WTC11 (cell line): ENCODE data around the gene BCORL1. TPM values are rescaled to one million over a fixed set of nuclear protein-coding genes. Genes with fewer than 3 reads are reported as not detected.

ENCODE experiments used
- ATAC-seq: fragments of 200-7000 bp; cut with Tn5 transposase; 2 replicates; pipeline ENCODE4 v1.10.0; 2021; ENCODE audit warnings: mild to moderate bottlenecking, moderate library complexity
- CTCF ChIA-PET: fragments of 300-600 bp; sonication (Branson Sonifier 250); formaldehyde crosslinking; loops from one replicate; lab custom pipeline; 2021; ENCODE audit warnings: antibody characterized with exemption; lab: Charles Lee
- POLR2A ChIA-PET: fragments of 350-600 bp; sonication (Branson Sonifier 250); formaldehyde crosslinking; loops from one replicate; lab custom pipeline; 2021; ENCODE audit warnings: antibody characterized with exemption; lab: Charles Lee
- DNase-seq: peaks from one replicate; pipeline ENCODE4 v3.0.0; 2021; ENCODE audit warnings: low spot score
- H3K27ac Mint-ChIP-seq: 2 replicates; pipeline ENCODE4 v1.8.0; 2021; ENCODE audit warnings: mixed read lengths
- H3K27me3 Mint-ChIP-seq: 2 replicates; pipeline ENCODE4 v1.8.0; 2021; ENCODE audit warnings: low read depth, mild to moderate bottlenecking, moderate library complexity, mixed read lengths
- H3K36me3 Mint-ChIP-seq: 2 replicates; pipeline ENCODE4 v1.8.0; 2021; ENCODE audit warnings: mixed read lengths
- H3K4me1 Mint-ChIP-seq: 2 replicates; pipeline ENCODE4 v1.8.0; 2022; ENCODE audit warnings: mixed read lengths
- H3K4me3 Mint-ChIP-seq: 2 replicates; pipeline ENCODE4 v1.8.0; 2021; ENCODE audit warnings: mild to moderate bottlenecking, moderate library complexity, mixed read lengths
- H3K9me3 Mint-ChIP-seq: 2 replicates; pipeline ENCODE4 v1.8.0; 2021; ENCODE audit warnings: mixed read lengths
- ESRRA ChIP-seq: sonication (generic); formaldehyde crosslinking; IDR thresholded peaks from 2 replicates; pipeline ENCODE4 v1.8.1; 2022; ENCODE audit warnings: mild to moderate bottlenecking, missing genetic modification reagents, borderline replicate concordance
- ETV6 ChIP-seq: sonication (generic); formaldehyde crosslinking; IDR thresholded peaks from 2 replicates; pipeline ENCODE4 v1.8.1; 2022; ENCODE audit warnings: mild to moderate bottlenecking, missing genetic modification reagents
- FOXP1 ChIP-seq: sonication (generic); formaldehyde crosslinking; IDR thresholded peaks from 2 replicates; pipeline ENCODE4 v1.8.0; 2022; ENCODE audit warnings: missing genetic modification reagents, mild to moderate bottlenecking, moderate library complexity, borderline replicate concordance
- IRF2 ChIP-seq: sonication (generic); formaldehyde crosslinking; IDR thresholded peaks from 2 replicates; pipeline ENCODE4 v1.8.0; 2022; ENCODE audit warnings: low read depth, missing genetic modification reagents, borderline replicate concordance
- NFE2L1 ChIP-seq: sonication (generic); formaldehyde crosslinking; IDR thresholded peaks from 2 replicates; pipeline ENCODE4 v1.8.1; 2023; ENCODE audit warnings: missing genetic modification reagents
- RORB ChIP-seq: fragments of 250-450 bp; sonication (Bioruptor Pico); IDR thresholded peaks from 2 replicates; pipeline ENCODE4 v1.9.0; 2021; ENCODE audit warnings: mild to moderate bottlenecking
- SMAD4 ChIP-seq: sonication (generic); formaldehyde crosslinking; IDR thresholded peaks from 2 replicates; pipeline ENCODE4 v1.8.0; 2022; ENCODE audit warnings: mild to moderate bottlenecking, missing genetic modification reagents
- ZNF138 ChIP-seq: sonication (generic); formaldehyde crosslinking; conservative IDR thresholded peaks from 2 replicates; pipeline ENCODE4 v1.8.1; 2022; ENCODE audit warnings: mild to moderate bottlenecking, moderate library complexity, missing genetic modification reagents
- ZNF232 ChIP-seq: sonication (generic); formaldehyde crosslinking; IDR thresholded peaks from 2 replicates; pipeline ENCODE4 v1.8.0; 2022; ENCODE audit warnings: mild to moderate bottlenecking, missing genetic modification reagents
- total RNA-seq: library from RNA; stranded (reverse); gene quantifications from 3 replicates; pipeline ENCODE4 v1.2.3, GENCODE V29; 2021
- TF ChIP-seq, protein P1 (sequence below): sonication (generic); formaldehyde crosslinking; IDR thresholded peaks from 2 replicates; pipeline ENCODE4 v1.8.0; 2022; ENCODE audit warnings: missing genetic modification reagents
- TF ChIP-seq, protein P2 (sequence below): sonication (generic); formaldehyde crosslinking; IDR thresholded peaks from 2 replicates; pipeline ENCODE4 v1.8.0; 2022; ENCODE audit warnings: mild to moderate bottlenecking, missing genetic modification reagents
- TF ChIP-seq, protein P3 (sequence below): sonication (generic); formaldehyde crosslinking; IDR thresholded peaks from 2 replicates; pipeline ENCODE4 v1.8.1; 2023; ENCODE audit warnings: mild to moderate bottlenecking, missing genetic modification reagents
- TF ChIP-seq, protein P4 (sequence below): sonication (generic); formaldehyde crosslinking; IDR thresholded peaks from 2 replicates; pipeline ENCODE4 v1.8.0; 2023; ENCODE audit warnings: missing genetic modification reagents, mild to moderate bottlenecking, borderline replicate concordance
- TF ChIP-seq, protein P5 (sequence below): fragments of 250-450 bp; sonication (Bioruptor Pico); IDR thresholded peaks from 2 replicates; pipeline ENCODE4 v1.9.0; 2021; ENCODE audit warnings: mild to moderate bottlenecking, borderline replicate concordance
- TF ChIP-seq, protein P6 (sequence below): sonication (generic); formaldehyde crosslinking; IDR thresholded peaks from 2 replicates; pipeline ENCODE4 v1.8.1; 2022; ENCODE audit warnings: mild to moderate bottlenecking, missing genetic modification reagents, moderate library complexity, borderline replicate concordance
- TF ChIP-seq, protein P7 (sequence below): sonication (generic); formaldehyde crosslinking; IDR thresholded peaks from 2 replicates; pipeline ENCODE4 v1.8.1; 2022; ENCODE audit warnings: low read depth, mild to moderate bottlenecking, moderate library complexity, missing genetic modification reagents, borderline replicate concordance

Gene BCORL1
- total RNA-seq, 1 experiment from 2014 or later: 12.0 TPM

DNA sequence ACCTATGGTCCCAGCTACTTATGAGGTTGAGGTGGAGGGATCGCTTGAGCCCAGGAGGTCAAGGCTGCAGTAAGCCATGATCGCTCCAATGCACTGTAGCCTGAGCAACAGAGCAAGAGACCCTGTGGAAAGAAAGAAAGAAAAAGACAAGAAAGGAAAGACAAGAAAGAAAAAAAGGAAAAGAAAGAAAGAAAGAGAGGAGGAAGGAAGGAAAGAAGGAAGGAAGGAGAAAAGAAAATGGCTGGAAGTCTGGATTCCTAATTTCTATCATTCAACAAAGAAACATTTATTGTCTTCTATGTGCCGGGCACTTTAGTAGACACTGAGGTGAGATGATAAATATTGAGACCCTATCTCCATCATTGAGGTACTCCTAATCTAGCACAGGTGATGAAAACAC, 26.8 kb upstream of the BCORL1 start:
- Mint-ChIP-seq H3K4me1 (peaks cover 43% of the 10 kb centered on the region), H3K9me3 (no peaks in the 10 kb centered on the region), H3K27me3 (peaks cover 91% of the 10 kb centered on the region), H3K27ac (no peak overlapping the region), H3K4me3 (peak overlapping the region; percentile 44; the same call in 1 of the 2 replicates), H3K36me3 (no peaks in the 10 kb centered on the region)
- ChIA-PET CTCF (interaction anchor here (3.2 kb wide), 1 partner anchor 105 kb away, joined by 11 read pairs; no protein-coding TSS in a partner anchor), POLR2A (interaction anchor here (0.7 kb wide), 1 partner anchor 16 kb away, joined by 4 read pairs; no protein-coding TSS in a partner anchor)
- no peak for DNase-seq
- no peak for ATAC-seq
- no peak for TF ChIP-seq SMAD4
- TF ChIP-seq ZNF138 (CRISPR knock-in tag): no peak
- TF ChIP-seq, protein P1, sequence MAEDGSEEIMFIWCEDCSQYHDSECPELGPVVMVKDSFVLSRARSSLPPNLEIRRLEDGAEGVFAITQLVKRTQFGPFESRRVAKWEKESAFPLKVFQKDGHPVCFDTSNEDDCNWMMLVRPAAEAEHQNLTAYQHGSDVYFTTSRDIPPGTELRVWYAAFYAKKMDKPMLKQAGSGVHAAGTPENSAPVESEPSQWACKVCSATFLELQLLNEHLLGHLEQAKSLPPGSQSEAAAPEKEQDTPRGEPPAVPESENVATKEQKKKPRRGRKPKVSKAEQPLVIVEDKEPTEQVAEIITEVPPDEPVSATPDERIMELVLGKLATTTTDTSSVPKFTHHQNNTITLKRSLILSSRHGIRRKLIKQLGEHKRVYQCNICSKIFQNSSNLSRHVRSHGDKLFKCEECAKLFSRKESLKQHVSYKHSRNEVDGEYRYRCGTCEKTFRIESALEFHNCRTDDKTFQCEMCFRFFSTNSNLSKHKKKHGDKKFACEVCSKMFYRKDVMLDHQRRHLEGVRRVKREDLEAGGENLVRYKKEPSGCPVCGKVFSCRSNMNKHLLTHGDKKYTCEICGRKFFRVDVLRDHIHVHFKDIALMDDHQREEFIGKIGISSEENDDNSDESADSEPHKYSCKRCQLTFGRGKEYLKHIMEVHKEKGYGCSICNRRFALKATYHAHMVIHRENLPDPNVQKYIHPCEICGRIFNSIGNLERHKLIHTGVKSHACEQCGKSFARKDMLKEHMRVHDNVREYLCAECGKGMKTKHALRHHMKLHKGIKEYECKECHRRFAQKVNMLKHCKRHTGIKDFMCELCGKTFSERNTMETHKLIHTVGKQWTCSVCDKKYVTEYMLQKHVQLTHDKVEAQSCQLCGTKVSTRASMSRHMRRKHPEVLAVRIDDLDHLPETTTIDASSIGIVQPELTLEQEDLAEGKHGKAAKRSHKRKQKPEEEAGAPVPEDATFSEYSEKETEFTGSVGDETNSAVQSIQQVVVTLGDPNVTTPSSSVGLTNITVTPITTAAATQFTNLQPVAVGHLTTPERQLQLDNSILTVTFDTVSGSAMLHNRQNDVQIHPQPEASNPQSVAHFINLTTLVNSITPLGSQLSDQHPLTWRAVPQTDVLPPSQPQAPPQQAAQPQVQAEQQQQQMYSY (CRISPR knock-in tag): no peak
- TF ChIP-seq, protein P2, sequence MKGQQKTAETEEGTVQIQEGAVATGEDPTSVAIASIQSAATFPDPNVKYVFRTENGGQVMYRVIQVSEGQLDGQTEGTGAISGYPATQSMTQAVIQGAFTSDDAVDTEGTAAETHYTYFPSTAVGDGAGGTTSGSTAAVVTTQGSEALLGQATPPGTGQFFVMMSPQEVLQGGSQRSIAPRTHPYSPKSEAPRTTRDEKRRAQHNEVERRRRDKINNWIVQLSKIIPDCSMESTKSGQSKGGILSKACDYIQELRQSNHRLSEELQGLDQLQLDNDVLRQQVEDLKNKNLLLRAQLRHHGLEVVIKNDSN (CRISPR knock-in tag): no peak
- no peak for TF ChIP-seq NFE2L1 (CRISPR knock-in tag)
- no peak for TF ChIP-seq ETV6 (CRISPR knock-in tag)
- TF ChIP-seq IRF2 (CRISPR knock-in tag): no peak
- TF ChIP-seq FOXP1 (CRISPR knock-in tag): no peak
- TF ChIP-seq, protein P3, sequence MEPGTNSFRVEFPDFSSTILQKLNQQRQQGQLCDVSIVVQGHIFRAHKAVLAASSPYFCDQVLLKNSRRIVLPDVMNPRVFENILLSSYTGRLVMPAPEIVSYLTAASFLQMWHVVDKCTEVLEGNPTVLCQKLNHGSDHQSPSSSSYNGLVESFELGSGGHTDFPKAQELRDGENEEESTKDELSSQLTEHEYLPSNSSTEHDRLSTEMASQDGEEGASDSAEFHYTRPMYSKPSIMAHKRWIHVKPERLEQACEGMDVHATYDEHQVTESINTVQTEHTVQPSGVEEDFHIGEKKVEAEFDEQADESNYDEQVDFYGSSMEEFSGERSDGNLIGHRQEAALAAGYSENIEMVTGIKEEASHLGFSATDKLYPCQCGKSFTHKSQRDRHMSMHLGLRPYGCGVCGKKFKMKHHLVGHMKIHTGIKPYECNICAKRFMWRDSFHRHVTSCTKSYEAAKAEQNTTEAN (CRISPR knock-in tag): no peak
- TF ChIP-seq, protein P4, sequence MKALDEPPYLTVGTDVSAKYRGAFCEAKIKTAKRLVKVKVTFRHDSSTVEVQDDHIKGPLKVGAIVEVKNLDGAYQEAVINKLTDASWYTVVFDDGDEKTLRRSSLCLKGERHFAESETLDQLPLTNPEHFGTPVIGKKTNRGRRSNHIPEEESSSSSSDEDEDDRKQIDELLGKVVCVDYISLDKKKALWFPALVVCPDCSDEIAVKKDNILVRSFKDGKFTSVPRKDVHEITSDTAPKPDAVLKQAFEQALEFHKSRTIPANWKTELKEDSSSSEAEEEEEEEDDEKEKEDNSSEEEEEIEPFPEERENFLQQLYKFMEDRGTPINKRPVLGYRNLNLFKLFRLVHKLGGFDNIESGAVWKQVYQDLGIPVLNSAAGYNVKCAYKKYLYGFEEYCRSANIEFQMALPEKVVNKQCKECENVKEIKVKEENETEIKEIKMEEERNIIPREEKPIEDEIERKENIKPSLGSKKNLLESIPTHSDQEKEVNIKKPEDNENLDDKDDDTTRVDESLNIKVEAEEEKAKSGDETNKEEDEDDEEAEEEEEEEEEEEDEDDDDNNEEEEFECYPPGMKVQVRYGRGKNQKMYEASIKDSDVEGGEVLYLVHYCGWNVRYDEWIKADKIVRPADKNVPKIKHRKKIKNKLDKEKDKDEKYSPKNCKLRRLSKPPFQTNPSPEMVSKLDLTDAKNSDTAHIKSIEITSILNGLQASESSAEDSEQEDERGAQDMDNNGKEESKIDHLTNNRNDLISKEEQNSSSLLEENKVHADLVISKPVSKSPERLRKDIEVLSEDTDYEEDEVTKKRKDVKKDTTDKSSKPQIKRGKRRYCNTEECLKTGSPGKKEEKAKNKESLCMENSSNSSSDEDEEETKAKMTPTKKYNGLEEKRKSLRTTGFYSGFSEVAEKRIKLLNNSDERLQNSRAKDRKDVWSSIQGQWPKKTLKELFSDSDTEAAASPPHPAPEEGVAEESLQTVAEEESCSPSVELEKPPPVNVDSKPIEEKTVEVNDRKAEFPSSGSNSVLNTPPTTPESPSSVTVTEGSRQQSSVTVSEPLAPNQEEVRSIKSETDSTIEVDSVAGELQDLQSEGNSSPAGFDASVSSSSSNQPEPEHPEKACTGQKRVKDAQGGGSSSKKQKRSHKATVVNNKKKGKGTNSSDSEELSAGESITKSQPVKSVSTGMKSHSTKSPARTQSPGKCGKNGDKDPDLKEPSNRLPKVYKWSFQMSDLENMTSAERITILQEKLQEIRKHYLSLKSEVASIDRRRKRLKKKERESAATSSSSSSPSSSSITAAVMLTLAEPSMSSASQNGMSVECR (CRISPR knock-in tag): no peak
- no peak for TF ChIP-seq RORB
- TF ChIP-seq ESRRA: no peak
- TF ChIP-seq, protein P5, sequence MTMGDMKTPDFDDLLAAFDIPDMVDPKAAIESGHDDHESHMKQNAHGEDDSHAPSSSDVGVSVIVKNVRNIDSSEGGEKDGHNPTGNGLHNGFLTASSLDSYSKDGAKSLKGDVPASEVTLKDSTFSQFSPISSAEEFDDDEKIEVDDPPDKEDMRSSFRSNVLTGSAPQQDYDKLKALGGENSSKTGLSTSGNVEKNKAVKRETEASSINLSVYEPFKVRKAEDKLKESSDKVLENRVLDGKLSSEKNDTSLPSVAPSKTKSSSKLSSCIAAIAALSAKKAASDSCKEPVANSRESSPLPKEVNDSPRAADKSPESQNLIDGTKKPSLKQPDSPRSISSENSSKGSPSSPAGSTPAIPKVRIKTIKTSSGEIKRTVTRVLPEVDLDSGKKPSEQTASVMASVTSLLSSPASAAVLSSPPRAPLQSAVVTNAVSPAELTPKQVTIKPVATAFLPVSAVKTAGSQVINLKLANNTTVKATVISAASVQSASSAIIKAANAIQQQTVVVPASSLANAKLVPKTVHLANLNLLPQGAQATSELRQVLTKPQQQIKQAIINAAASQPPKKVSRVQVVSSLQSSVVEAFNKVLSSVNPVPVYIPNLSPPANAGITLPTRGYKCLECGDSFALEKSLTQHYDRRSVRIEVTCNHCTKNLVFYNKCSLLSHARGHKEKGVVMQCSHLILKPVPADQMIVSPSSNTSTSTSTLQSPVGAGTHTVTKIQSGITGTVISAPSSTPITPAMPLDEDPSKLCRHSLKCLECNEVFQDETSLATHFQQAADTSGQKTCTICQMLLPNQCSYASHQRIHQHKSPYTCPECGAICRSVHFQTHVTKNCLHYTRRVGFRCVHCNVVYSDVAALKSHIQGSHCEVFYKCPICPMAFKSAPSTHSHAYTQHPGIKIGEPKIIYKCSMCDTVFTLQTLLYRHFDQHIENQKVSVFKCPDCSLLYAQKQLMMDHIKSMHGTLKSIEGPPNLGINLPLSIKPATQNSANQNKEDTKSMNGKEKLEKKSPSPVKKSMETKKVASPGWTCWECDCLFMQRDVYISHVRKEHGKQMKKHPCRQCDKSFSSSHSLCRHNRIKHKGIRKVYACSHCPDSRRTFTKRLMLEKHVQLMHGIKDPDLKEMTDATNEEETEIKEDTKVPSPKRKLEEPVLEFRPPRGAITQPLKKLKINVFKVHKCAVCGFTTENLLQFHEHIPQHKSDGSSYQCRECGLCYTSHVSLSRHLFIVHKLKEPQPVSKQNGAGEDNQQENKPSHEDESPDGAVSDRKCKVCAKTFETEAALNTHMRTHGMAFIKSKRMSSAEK (CRISPR knock-in tag): no peak
- TF ChIP-seq, protein P6, sequence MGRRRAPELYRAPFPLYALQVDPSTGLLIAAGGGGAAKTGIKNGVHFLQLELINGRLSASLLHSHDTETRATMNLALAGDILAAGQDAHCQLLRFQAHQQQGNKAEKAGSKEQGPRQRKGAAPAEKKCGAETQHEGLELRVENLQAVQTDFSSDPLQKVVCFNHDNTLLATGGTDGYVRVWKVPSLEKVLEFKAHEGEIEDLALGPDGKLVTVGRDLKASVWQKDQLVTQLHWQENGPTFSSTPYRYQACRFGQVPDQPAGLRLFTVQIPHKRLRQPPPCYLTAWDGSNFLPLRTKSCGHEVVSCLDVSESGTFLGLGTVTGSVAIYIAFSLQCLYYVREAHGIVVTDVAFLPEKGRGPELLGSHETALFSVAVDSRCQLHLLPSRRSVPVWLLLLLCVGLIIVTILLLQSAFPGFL (CRISPR knock-in tag): no peak
- no peak for TF ChIP-seq ZNF232 (CRISPR knock-in tag)
- TF ChIP-seq, protein P7, sequence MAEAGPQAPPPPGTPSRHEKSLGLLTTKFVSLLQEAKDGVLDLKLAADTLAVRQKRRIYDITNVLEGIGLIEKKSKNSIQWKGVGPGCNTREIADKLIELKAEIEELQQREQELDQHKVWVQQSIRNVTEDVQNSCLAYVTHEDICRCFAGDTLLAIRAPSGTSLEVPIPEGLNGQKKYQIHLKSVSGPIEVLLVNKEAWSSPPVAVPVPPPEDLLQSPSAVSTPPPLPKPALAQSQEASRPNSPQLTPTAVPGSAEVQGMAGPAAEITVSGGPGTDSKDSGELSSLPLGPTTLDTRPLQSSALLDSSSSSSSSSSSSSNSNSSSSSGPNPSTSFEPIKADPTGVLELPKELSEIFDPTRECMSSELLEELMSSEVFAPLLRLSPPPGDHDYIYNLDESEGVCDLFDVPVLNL (CRISPR knock-in tag): no peak
